Heart right ventricle (tissue), 16 donors: ENCODE results near the gene GJC1. TPM values are rescaled to one million over a fixed set of nuclear protein-coding genes. Genes with fewer than 3 reads are reported as not detected.

Source experiments
- ATAC-seq, 8 donors: fragments of 200-7000 bp; cut with Tn5 transposase; one replicate each; pipeline ENCODE4 v1.9.1; 2020; ENCODE audit warnings: mild to moderate bottlenecking in 8 of 8, moderate library complexity in 8 of 8, moderate number of reproducible peaks in 1 of 8
- DNase-seq, 2 donors: peaks; one replicate each; pipeline ENCODE4 v3.0.0-alpha.2; 2020
- H3K27ac ChIP-seq, 10 donors: fragments of 200-600 bp; sonication (generic) in 2 of 10; one replicate each; pipeline versions ENCODE4 v1.5.0 to v1.8.0; 2020 to 2022; ENCODE audit warnings: mild to moderate bottlenecking in 3 of 10
- H3K27me3 ChIP-seq, 7 donors: fragments of 200-600 bp; one replicate each; pipeline ENCODE4 v1.8.0; 2021 to 2022; ENCODE audit warnings: mild to moderate bottlenecking in 2 of 7
- H3K36me3 ChIP-seq, 9 donors: fragments of 200-600 bp; sonication (generic) in 1 of 9; one replicate each; pipeline versions ENCODE4 v1.5.0 to v1.8.0; 2020 to 2022; ENCODE audit warnings: mild to moderate bottlenecking in 2 of 9
- H3K4me1 ChIP-seq, 9 donors: fragments of 200-600 bp; sonication (generic) in 1 of 9; one replicate each; pipeline versions ENCODE4 v1.5.0 to v1.8.0; 2020 to 2022; ENCODE audit warnings: mild to moderate bottlenecking in 4 of 9
- H3K4me3 ChIP-seq, 10 donors: fragments of 200-600 bp; sonication (generic) in 2 of 10; one replicate each; pipeline versions ENCODE4 v1.5.0 to v1.8.0; 2020 to 2022; ENCODE audit warnings: mild to moderate bottlenecking in 7 of 10, moderate library complexity in 2 of 10
- H3K9me3 ChIP-seq, 11 donors: fragments of 200-600 bp in 10 of 11; sonication (generic) in 2 of 11; one replicate each; pipeline versions ENCODE4 v1.5.0 to v1.8.0; 2013 to 2022; ENCODE audit warnings: mild to moderate bottlenecking in 2 of 11, control low read depth in 1 of 11, moderate library complexity in 1 of 11
- CTCF ChIP-seq, 9 donors: fragments of 200-600 bp; sonication (generic) in 2 of 9; IDR thresholded peaks; one replicate each; pipeline versions ENCODE4 v1.5.0 to v1.8.0; 2021 to 2022; ENCODE audit warnings: antibody characterized with exemption in 9 of 9, mild to moderate bottlenecking in 5 of 9, moderate library complexity in 1 of 9
- WGBS, 2 donors: extraction: QIAGEN DNeasy Blood & Tissue Kit; methylation state at CpG; one replicate each; pipeline ENCODE4 v1.1.7; 2013; ENCODE audit warnings: inconsistent platforms in 1 of 2; 5-methylcytosine and 5-hydroxymethylcytosine counted together
- intact Hi-C, 10 donors: fragments of 100-400 bp; cut with DNase I; formaldehyde crosslinking; loops; one replicate each; pipeline versions ENCODE4 v1.11.1 to v1.14.2; 2022
- polyA plus RNA-seq, 2 donors: library from polyadenylated mRNA; stranded (reverse); fragments of 200-250 nt; gene quantifications; one replicate each; pipeline ENCODE4 v1.2.3, GENCODE V29; 2013
- total RNA-seq, 10 donors: library from RNA; stranded (reverse); fragmentation: NEBNext Ultra II Directional in 3 of 10; extraction: Animal tissue kit (Norgen Biotek cat#: 25700) in 3 of 10; gene quantifications; one replicate each; pipeline versions ENCODE4 v1.2.1 to v1.2.4, GENCODE V29; 2021 to 2023
- donor health status: Arrhythmogenic right ventricular cardiomyopathy.
- donor health status: ischemic (EF 13 %, LVEDD 7.1; RV severe dilation, severe dysfunction).
- donor health status: healthy with polysubstance abuse.
- donor health status: DM: no; HTN: yes; CAD: no.
- donor health status: DM: no; HTN: no; CAD: no.
- donor health status: ischemic (EF 25% LVEDD 6.9; RV normal size, moderate dysfunction).
- donor health status: ischemic (EF 25% LVEDD 5.7; RV mildly dilated, moderate dysfunction).
- donor health status: healthy.
- donor health status: DM: yes; HTN: yes; CAD: no.
- donor health status: Ischemic cardiomyopathy.
- donor health status: ischemic (EF 35%, LVEDD 5.7; RV mildly dilated, moderate dysfunction).
- donor health status: nonischemic (EF 11% LVEDD 7.7; RV severe dilation, severe dysfunction).
- donor health status: DM: yes; HTN: yes; CAD: no.
- donor health status: PGD.
- donor health status: ischemic (EF 29% LVEDD 5.4; RV normal size, mild dysfunction).
- donor health status: nonischemic (EF 23%, LVEDD 6.1; RV moderate dilation, normal function).

GJC1 gene
- total and polyA plus RNA-seq, 12 donors = 10.9 to 41.5 (median 20.1) TPM

GRCh38 chr17:44772308-44773045, 57.6 kb downstream of the GJC1 start:
- no peaks in the 10 kb centered on the region for H3K9me3 ChIP-seq
- peaks cover 0 to 21% (median 14%) of the 10 kb centered on the region in 9 donors for H3K4me1 ChIP-seq
- WGBS, 2 donors = 61 to 68% methylated on average over 19 to 21 of the region's 21 CpGs
- H3K4me3 ChIP-seq = no peak overlapping the region
- intact Hi-C loops = loop anchor here in 5 of 10 donors (5.0 to 10.0 kb wide), 5 partner anchors 242 to 352 kb away; no protein-coding TSS in a partner anchor
- no peak for TF ChIP-seq CTCF (IDR thresholded peaks at IDR 0.05)
- ATAC-seq (no peak), DNase-seq (no peak)
- no peak overlapping the region for H3K27ac ChIP-seq
- peaks cover 0 to 22% (median 0%) of the 10 kb centered on the region in 7 donors for H3K27me3 ChIP-seq
- no peaks in the 10 kb centered on the region for H3K36me3 ChIP-seq

GRCh38 chr17:44770166-44770925, 59.7 kb downstream of the GJC1 start:
- no peaks in the 10 kb centered on the region for H3K36me3 ChIP-seq
- H3K4me3 ChIP-seq = no peak overlapping the region
- H3K4me1 ChIP-seq = peaks cover 0 to 13% (median 7%) of the 10 kb centered on the region in 9 donors
- ATAC-seq (no peak), DNase-seq (no peak)
- intact Hi-C loops = loop anchor here in 5 of 10 donors (5.0 to 10.0 kb wide), 5 partner anchors 244 to 354 kb away; no protein-coding TSS in a partner anchor
- H3K27me3 ChIP-seq = peaks cover 0 to 22% (median 0%) of the 10 kb centered on the region in 7 donors
- no peak overlapping the region for H3K27ac ChIP-seq
- 59 to 62% methylated on average over 11 of the region's 11 CpGs for WGBS, 2 donors
- H3K9me3 ChIP-seq = no peaks in the 10 kb centered on the region
- TF ChIP-seq CTCF (IDR thresholded peaks at IDR 0.05) = no peak

GRCh38 chr17:44769647-44770084, 60.4 kb downstream of the GJC1 start:
- no peak overlapping the region for H3K4me3 ChIP-seq
- H3K4me1 ChIP-seq = peaks cover 0 to 6% (median 0%) of the 10 kb centered on the region in 9 donors
- WGBS, 2 donors = 78% methylated on average over 15 of the region's 15 CpGs
- TF ChIP-seq CTCF (IDR thresholded peaks at IDR 0.05) = no peak
- no peaks in the 10 kb centered on the region for H3K36me3 ChIP-seq
- H3K27ac ChIP-seq = no peak overlapping the region
- no peak for DNase-seq
- intact Hi-C loops = loop anchor here in 6 of 10 donors (5.0 to 10.0 kb wide), 6 partner anchors 245 to 415 kb away; no protein-coding TSS in a partner anchor
- H3K27me3 ChIP-seq = peaks cover 0 to 22% (median 0%) of the 10 kb centered on the region in 7 donors
- H3K9me3 ChIP-seq = no peaks in the 10 kb centered on the region
- no peak for ATAC-seq

GRCh38 chr17:44769230-44769629, 60.9 kb downstream of the GJC1 start:
- ATAC-seq = no peak
- 61 to 71% methylated on average over 6 of the region's 6 CpGs for WGBS, 2 donors

More at GRCh38 chr17:44769230-44769629, 60.9 kb downstream of the GJC1 start:
- Histone ChIP-seq H3K9me3 (no peaks in the 10 kb centered on the region), H3K4me1 (peaks cover 0 to 4% (median 0%) of the 10 kb centered on the region in 9 donors), H3K36me3 (no peaks in the 10 kb centered on the region), H3K27me3 (peaks cover 0 to 17% (median 0%) of the 10 kb centered on the region in 7 donors), H3K27ac (no peak overlapping the region), H3K4me3 (no peak overlapping the region)
- no peak for TF ChIP-seq CTCF (IDR thresholded peaks at IDR 0.05)
- no peak for DNase-seq
- intact Hi-C loops = loop anchor here in 1 of 10 donors (10.0 kb wide), 1 partner anchor 416 kb away; no protein-coding TSS in a partner anchor
